ENCODE measurements around the gene NR6A1.

Gene NR6A1

DNA sequence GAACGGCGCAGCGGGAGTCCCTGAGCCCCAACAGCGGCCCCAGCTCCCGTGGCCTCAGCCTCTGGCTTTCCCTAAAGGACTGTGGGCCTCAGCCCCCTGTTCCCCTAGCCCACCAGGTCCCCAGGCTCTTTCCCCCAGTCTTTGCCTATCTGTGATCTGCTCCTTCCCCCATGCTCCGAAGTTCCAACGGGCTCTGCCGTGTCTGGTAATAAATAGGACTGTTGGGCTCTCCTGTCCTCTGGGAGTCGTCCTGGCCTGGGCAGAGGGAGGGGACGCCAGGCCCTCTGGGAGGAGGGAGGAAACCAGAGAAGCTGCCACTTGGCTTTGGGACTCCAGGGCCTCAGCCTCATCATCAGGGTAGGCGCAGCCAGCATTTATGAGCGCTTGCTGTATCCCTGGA is 292.8 kb downstream of the NR6A1 start:
- peak overlapping the region; percentile 83 for H2AFZ ChIP-seq (ENCODE audit: low read depth, low read length)
- peaks cover 12% of the 10 kb centered on the region for H3K27me3 ChIP-seq (ENCODE audit: insufficient read depth, low read length)
- H3K4me1 ChIP-seq (ENCODE audit: insufficient read depth, low read length) = peaks cover 22% of the 10 kb centered on the region
- peak overlapping the region; percentile 42 for H3K4me3 ChIP-seq (ENCODE audit: low read length)
- no peaks in the 10 kb centered on the region for H3K36me3 ChIP-seq (ENCODE audit: insufficient read depth, low read length)
- H3K9me3 ChIP-seq (ENCODE audit: low read length) = peaks cover 2% of the 10 kb centered on the region

DNA sequence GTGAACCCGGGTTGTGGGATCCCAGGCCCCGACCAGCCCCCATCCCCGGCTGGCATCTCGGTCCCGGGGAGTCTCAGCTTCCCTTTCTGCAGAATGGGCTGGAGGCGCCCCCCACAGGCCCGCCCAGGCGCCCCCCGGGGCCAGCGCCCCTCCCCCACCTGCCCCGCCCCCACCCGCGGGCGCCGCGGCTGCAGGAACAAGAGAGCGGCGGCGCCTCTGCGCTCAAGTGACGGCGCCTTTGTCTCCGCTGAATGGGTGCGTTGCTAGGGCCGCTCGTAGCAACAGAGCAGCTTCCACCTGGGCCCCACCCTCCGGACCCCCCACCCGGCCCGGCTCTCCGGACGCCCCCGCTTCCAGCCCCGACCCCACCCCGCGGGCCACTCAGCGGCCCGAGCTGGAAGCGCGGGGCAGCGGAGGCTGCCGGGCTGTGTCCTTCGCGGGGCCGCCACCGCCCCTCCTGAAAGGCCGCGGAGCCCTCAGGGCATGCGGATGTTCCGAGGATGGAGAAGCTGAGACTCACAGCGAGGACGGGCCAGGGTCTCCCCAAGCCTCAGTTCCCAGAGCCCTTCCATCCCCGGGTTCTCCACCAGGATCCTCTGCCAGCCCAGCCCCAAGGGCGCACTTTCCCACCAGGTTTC is 293.3 kb downstream of the NR6A1 start:
- peaks cover 8% of the 10 kb centered on the region for H3K27me3 ChIP-seq (ENCODE audit: insufficient read depth, low read length)
- H3K4me3 ChIP-seq (ENCODE audit: low read length) = peak overlapping the region; percentile 42
- no peaks in the 10 kb centered on the region for H3K36me3 ChIP-seq (ENCODE audit: insufficient read depth, low read length)
- H3K9me3 ChIP-seq (ENCODE audit: low read length) = peaks cover under 1% of the 10 kb centered on the region
- H3K4me1 ChIP-seq (ENCODE audit: insufficient read depth, low read length) = peaks cover 22% of the 10 kb centered on the region
- H2AFZ ChIP-seq (ENCODE audit: low read depth, low read length) = peak overlapping the region; percentile 83

DNA sequence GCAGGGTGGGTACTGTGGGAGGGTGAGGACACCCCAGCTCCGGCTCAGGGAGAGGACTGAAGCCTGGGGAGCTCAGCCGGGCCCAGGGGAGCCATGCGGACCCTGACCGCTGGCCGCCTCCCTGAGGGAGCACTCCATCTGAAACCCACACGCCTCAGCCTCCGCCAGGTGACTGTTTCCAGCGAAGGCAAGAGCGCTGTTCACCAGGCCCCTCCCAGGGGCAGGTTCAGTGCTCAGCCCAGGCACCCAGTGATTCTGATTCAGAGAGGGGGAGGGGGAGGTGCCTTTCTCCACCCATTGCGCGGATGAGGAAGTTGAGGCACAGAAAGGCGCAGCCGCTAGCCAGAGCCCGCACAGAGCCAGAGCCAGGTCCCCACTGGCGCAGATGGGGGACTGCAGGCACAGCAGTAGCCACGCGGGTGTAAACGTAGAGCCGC is 293.9 kb downstream of the NR6A1 start:
- Histone ChIP-seq H2AFZ (ENCODE audit: low read depth, low read length) (no peak overlapping the region), H3K27me3 (ENCODE audit: insufficient read depth, low read length) (peaks cover 8% of the 10 kb centered on the region), H3K9me3 (ENCODE audit: low read length) (no peaks in the 10 kb centered on the region), H3K4me1 (ENCODE audit: insufficient read depth, low read length) (peaks cover 22% of the 10 kb centered on the region), H3K36me3 (ENCODE audit: insufficient read depth, low read length) (no peaks in the 10 kb centered on the region), H3K4me3 (ENCODE audit: low read length) (peak overlapping the region; percentile 22)

DNA sequence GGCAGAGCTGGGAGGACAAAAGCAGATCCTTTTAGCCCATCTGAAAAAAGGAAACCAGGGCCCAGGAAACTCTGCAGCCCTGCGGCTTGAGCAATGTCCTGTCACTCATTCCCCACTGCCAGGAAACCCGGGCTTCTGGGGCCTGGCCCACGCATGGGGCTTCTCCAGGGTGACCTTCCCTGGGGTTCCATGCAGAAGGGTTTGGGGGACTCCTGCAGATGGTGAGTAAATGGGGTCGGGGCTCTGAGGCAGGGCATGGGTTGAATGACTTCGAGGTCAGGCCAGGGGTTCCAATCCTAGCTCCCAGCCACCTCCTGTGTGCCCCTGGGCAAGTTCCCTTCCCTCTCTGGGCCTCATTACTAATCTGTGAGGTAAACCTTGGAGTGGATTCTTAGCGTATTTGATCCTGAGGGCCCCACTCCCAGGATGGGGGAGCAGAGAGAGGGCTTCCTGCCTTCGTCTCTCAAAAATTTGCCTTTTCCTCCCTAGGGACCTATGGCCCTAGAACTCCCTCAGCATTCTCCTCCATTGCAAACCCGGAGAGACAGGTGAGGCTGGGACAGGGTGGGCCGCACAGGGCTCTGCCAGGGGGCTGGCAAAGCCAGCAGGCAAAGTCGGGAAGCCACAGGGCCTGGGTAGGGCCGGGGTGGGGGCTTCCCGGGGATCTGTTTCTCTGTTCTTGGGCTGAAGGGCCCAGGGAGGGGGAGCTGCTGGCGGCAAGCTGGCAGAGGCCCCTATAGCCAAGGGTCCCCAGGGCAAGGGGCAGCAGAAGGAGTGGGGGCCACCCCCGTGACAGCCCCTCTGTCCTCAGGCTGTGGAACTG is 295.0 kb downstream of the NR6A1 start:
- Histone ChIP-seq H2AFZ (ENCODE audit: low read depth, low read length) (no peak overlapping the region), H3K4me3 (ENCODE audit: low read length) (no peak overlapping the region), H3K9me3 (ENCODE audit: low read length) (no peaks in the 10 kb centered on the region), H3K27me3 (ENCODE audit: insufficient read depth, low read length) (peaks cover 8% of the 10 kb centered on the region), H3K4me1 (ENCODE audit: insufficient read depth, low read length) (peaks cover 22% of the 10 kb centered on the region), H3K36me3 (ENCODE audit: insufficient read depth, low read length) (no peaks in the 10 kb centered on the region)

DNA sequence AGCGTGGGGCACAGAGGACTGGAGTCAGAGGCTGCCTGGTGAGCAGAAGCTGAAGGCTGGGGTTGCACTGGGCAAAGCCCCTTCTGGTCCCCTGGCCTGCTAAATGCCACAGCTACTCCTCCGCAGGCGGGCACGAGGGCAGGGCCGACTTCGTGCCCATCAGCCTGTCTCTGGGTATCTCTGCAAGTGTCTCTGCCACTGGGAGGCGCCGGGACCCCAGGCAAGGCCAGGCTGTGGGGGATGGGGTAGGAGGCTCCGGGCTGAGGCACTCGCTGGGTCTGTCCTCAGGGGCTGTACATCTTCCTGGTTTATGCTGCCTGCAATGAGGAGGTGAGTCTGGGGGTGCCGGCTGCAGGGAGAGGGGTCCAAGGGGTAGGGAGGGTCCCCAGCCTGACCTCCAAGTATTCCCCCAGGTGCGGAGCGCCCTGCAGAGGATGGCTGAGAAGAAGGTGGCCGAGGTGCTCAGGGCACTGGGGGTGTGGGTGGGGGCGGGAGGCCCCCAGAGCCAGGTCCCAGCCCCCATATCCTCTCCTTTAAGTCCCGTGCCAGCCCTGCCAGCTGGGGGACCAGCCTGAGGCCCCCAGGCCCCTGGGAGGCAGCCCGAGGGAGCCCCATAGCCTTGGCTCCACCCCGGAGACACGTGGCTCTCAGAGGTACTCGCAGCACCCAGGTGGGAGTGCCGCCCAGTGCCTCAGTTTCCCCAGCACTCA is 295.8 kb downstream of the NR6A1 start:
- Histone ChIP-seq H3K9me3 (ENCODE audit: low read length) (no peaks in the 10 kb centered on the region), H3K4me3 (ENCODE audit: low read length) (no peak overlapping the region), H3K36me3 (ENCODE audit: insufficient read depth, low read length) (no peaks in the 10 kb centered on the region), H2AFZ (ENCODE audit: low read depth, low read length) (no peak overlapping the region), H3K4me1 (ENCODE audit: insufficient read depth, low read length) (peaks cover 22% of the 10 kb centered on the region), H3K27me3 (ENCODE audit: insufficient read depth, low read length) (peaks cover 9% of the 10 kb centered on the region)

DNA sequence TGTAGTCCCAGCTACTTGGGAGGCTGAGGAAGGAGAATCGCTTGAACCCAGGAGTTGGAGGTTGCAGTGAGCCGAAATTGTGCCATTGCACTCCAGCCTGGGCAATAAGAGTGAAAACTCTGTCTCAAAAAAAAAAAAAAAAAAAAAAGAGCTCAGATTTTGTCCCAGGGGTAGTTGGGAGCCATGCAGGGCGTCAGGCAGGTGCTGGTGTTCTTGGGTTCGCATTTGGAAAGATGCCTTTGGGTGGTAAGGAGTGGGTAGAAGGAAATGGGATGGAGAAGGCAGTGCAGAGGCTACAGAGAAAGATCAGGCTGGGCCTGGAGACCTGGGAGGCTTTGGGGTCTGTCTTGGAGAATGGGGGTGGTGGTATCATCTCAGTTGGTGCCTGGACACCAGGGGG is 297.0 kb downstream of the NR6A1 start:
- Histone ChIP-seq H3K4me3 (ENCODE audit: low read length) (no peak overlapping the region), H3K36me3 (ENCODE audit: insufficient read depth, low read length) (no peaks in the 10 kb centered on the region), H3K27me3 (ENCODE audit: insufficient read depth, low read length) (peaks cover 17% of the 10 kb centered on the region), H3K4me1 (ENCODE audit: insufficient read depth, low read length) (peaks cover 22% of the 10 kb centered on the region), H3K9me3 (ENCODE audit: low read length) (no peaks in the 10 kb centered on the region), H2AFZ (ENCODE audit: low read depth, low read length) (no peak overlapping the region)

DNA sequence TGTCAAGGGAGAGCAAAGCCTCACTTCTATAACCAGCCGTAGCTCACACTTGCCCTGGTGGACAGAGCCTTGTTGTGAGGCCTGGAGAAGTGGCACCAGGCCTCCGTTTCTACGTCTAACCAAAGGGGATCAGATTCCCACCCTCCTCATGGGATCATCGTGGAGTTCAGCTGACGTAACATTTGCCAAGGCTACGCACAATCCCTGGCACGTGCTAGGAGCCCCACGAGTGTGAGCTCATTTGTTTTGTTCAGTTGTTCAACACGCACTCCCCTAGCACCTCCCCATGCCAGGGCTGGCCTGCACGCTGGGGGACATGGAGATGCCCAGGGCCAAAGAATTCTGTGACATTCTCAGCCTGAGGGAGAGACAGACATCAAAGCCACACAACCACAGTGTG is 297.8 kb downstream of the NR6A1 start:
- Histone ChIP-seq H3K4me3 (ENCODE audit: low read length) (no peak overlapping the region), H3K36me3 (ENCODE audit: insufficient read depth, low read length) (no peaks in the 10 kb centered on the region), H3K9me3 (ENCODE audit: low read length) (no peaks in the 10 kb centered on the region), H2AFZ (ENCODE audit: low read depth, low read length) (no peak overlapping the region), H3K4me1 (ENCODE audit: insufficient read depth, low read length) (peaks cover 17% of the 10 kb centered on the region), H3K27me3 (ENCODE audit: insufficient read depth, low read length) (peaks cover 16% of the 10 kb centered on the region)

DNA sequence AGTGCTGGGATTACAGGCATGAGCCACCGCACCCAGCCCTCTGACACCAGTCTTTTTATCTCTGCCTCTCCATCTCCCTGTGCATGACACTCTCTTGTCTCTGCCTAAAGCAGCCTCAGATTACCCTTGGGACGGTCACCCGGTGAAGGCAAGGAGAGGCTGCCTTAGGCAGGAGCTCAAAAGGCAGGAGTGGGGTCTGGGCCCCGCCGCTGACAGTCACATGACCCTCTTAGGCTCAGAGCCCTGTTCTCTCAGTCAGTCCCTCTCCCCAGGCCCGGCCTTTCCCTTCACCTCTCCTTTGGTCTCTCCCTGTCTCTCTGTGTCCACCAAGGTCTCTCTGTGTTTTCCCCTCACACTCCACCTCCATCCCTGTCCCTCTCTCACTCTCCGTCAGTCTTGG is 298.3 kb downstream of the NR6A1 start:
- Histone ChIP-seq H3K27me3 (ENCODE audit: insufficient read depth, low read length) (peaks cover 16% of the 10 kb centered on the region), H3K36me3 (ENCODE audit: insufficient read depth, low read length) (no peaks in the 10 kb centered on the region), H3K9me3 (ENCODE audit: low read length) (no peaks in the 10 kb centered on the region), H3K4me3 (ENCODE audit: low read length) (no peak overlapping the region), H2AFZ (ENCODE audit: low read depth, low read length) (no peak overlapping the region), H3K4me1 (ENCODE audit: insufficient read depth, low read length) (peaks cover 12% of the 10 kb centered on the region)

DNA sequence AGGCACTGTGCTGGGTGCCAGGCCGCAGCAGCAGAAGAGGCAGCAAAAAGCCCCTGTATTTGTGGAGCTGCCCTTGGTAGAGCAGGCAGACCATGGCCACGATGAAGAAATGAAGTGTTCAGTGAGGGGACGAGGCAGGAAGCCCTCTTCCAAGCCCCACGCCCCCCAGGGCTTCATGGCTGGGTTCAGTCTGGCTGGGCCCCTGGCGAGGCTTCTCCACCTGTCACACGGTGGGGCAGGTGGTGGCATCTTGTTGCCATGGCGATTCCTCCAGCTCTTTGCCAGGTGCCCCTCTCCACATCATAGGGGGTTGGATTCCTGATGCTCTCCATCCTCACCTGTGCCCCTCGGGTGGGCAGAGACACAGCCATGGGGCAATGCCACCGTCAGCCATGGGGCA is 299.4 kb downstream of the NR6A1 start:
- Histone ChIP-seq H3K9me3 (ENCODE audit: low read length) (no peaks in the 10 kb centered on the region), H3K4me1 (ENCODE audit: insufficient read depth, low read length) (peaks cover 5% of the 10 kb centered on the region), H3K4me3 (ENCODE audit: low read length) (no peak overlapping the region), H3K36me3 (ENCODE audit: insufficient read depth, low read length) (no peaks in the 10 kb centered on the region), H2AFZ (ENCODE audit: low read depth, low read length) (no peak overlapping the region), H3K27me3 (ENCODE audit: insufficient read depth, low read length) (peaks cover 19% of the 10 kb centered on the region)

DNA sequence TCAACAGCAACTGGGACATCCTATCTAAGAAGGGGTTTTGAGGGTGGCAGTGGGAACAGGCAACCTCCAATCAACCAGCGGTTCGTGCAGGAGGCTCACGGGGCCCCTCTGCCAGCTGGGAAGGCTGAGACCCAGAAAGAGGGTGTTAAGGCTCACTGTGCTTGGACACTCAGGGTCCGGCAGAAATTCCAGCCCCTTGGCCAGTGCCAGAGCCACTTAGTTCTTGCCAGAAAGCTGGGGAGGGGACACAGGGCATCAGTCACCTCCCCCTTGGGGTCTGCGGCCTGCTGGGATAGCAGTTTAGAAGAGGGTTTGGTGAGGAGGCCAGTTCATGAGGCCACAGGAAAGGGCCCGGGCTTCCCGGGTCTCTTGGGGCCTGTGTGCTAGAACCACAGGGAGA is 300.4 kb downstream of the NR6A1 start:
- Histone ChIP-seq H3K4me1 (ENCODE audit: insufficient read depth, low read length) (peaks cover 3% of the 10 kb centered on the region), H3K27me3 (ENCODE audit: insufficient read depth, low read length) (peaks cover 19% of the 10 kb centered on the region), H3K4me3 (ENCODE audit: low read length) (no peak overlapping the region), H2AFZ (ENCODE audit: low read depth, low read length) (no peak overlapping the region), H3K9me3 (ENCODE audit: low read length) (no peaks in the 10 kb centered on the region), H3K36me3 (ENCODE audit: insufficient read depth, low read length) (no peaks in the 10 kb centered on the region)

DNA sequence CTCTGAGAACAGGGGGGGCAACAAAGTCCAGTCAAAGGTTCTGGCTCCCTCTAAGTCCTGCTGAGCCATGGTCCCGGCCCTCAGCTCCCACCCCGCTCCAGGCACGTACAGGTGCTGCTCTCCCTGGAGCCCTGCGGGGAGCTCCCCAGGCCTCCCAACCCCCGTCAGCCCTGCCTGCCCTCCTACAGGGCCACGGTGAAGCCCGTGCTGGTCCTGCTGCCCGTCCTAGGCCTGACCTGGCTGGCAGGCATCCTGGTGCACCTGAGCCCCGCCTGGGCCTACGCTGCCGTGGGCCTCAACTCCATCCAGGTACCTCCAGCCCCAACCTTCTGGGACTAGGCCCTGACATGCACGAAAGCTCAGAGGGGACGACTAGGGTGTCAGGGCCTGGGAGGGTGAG is 300.8 kb downstream of the NR6A1 start:
- no peak overlapping the region for H2AFZ ChIP-seq (ENCODE audit: low read depth, low read length)
- H3K27me3 ChIP-seq (ENCODE audit: insufficient read depth, low read length) = peaks cover 19% of the 10 kb centered on the region
- H3K4me3 ChIP-seq (ENCODE audit: low read length) = no peak overlapping the region
- H3K36me3 ChIP-seq (ENCODE audit: insufficient read depth, low read length) = no peaks in the 10 kb centered on the region
- peaks cover 3% of the 10 kb centered on the region for H3K4me1 ChIP-seq (ENCODE audit: insufficient read depth, low read length)
- H3K9me3 ChIP-seq (ENCODE audit: low read length) = no peaks in the 10 kb centered on the region

DNA sequence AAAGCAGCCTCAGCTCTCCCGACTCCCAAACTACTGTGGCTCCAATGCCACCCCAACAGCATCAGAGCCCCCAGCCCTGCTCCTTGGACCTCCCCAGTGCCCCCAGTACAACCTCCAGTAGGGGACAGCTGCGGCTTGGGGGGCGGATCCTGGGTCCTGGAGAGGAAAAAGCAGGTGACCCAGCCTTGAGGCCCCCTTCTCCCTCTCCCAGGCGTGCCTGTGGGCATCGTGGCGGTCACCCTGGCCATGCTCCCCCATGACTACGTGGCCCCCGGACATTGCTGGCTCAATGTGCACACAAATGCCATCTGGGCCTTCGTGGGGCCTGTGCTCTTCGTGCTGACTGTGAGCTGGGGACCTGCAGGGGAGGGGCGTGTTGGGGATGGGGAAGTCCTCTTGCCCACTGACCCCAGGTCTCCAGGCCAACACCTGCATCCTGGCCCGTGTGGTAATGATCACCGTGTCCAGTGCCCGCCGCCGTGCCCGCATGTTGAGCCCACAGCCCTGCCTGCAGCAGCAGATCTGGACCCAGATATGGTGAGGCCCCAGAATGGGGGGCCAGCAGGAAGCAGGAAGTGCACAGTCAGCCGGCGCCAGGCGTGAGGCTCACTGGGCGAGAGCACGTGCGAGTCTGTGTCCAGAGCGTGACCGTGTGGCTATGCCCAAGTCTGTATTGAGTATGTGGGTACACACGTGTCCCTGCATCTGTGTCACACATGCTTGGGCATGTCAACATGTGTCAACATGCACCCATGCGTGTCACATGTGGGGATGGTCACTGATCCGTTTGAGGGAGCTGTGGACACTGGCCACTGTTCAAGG is 301.9 kb downstream of the NR6A1 start:
- H2AFZ ChIP-seq (ENCODE audit: low read depth, low read length) = no peak overlapping the region
- H3K27me3 ChIP-seq (ENCODE audit: insufficient read depth, low read length) = peaks cover 19% of the 10 kb centered on the region
- peaks cover 3% of the 10 kb centered on the region for H3K4me1 ChIP-seq (ENCODE audit: insufficient read depth, low read length)
- H3K9me3 ChIP-seq (ENCODE audit: low read length) = no peaks in the 10 kb centered on the region
- no peak overlapping the region for H3K4me3 ChIP-seq (ENCODE audit: low read length)
- H3K36me3 ChIP-seq (ENCODE audit: insufficient read depth, low read length) = no peaks in the 10 kb centered on the region
